GM10248 (cell line): Measurements from ENCODE around the gene JADE1.

Experiments used
- CTCF ChIA-PET: fragments of 300-600 bp; sonication (Branson Sonifier 250); formaldehyde crosslinking; extraction: SDS; loops from one replicate; lab custom pipeline; 2021; ENCODE audit warnings: antibody characterized with exemption; lab: Yijun Ruan, JAX
- POLR2A ChIA-PET: fragments of 350-650 bp; sonication (Branson Sonifier 250); formaldehyde crosslinking; extraction: SDS; loops from one replicate; lab custom pipeline; 2020; ENCODE audit warnings: antibody characterized with exemption; lab: Yijun Ruan, JAX
- DNase-seq: peaks from one replicate; pipeline ENCODE4 v3.0.0; 2012; ENCODE audit errors: extremely low spot score
- TF ChIP-seq, protein P1 (sequence below): IDR thresholded peaks from 2 replicates; pipeline ENCODE4 v1.5.1; 2012; ENCODE audit warnings: mild to moderate bottlenecking, low read depth; ENCODE audit errors: extremely low read depth, missing control alignments, control extremely low read depth

The JADE1 gene

DNA sequence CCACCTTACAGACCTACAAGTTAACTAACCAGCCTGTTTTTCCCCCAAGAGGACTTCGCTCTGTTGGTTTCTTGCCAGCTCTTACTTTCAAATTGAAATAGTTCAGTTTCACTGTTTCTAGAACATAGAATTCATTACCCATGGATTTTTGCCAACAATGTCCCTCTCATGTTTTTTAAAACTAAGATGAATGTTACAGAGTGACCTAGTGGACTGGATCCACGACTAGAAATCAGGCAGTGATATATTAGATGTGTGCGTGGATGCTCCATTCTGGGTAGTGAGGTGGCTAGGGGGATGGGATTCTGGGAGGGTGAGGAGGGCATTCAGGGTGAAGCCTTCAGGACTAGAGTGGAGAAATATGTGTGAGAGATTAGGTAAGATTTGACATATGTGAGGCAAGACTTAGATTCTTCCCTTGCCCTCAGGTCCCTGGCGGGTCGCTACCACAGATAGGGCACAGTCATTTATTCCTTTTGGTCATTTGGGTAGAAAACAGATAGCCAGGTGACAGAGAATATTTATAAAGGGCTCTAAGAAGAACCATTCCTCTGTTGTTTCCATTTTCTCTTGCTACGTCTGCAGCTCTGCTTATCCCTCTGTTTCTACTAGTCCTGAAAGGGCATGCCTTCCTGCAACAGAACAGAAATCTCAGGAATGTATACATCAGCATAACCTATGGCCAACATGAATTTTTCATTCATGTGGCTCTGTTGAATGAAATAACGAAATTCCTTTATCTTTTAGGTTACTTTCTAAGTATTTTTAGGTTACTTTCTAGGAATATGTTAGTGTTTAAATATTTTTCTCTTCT, 15.4 kb upstream of the JADE1 start:
- DNase-seq = no peak
- ChIA-PET POLR2A (no interaction called here), CTCF (no interaction called here)
- TF ChIP-seq, protein P1, sequence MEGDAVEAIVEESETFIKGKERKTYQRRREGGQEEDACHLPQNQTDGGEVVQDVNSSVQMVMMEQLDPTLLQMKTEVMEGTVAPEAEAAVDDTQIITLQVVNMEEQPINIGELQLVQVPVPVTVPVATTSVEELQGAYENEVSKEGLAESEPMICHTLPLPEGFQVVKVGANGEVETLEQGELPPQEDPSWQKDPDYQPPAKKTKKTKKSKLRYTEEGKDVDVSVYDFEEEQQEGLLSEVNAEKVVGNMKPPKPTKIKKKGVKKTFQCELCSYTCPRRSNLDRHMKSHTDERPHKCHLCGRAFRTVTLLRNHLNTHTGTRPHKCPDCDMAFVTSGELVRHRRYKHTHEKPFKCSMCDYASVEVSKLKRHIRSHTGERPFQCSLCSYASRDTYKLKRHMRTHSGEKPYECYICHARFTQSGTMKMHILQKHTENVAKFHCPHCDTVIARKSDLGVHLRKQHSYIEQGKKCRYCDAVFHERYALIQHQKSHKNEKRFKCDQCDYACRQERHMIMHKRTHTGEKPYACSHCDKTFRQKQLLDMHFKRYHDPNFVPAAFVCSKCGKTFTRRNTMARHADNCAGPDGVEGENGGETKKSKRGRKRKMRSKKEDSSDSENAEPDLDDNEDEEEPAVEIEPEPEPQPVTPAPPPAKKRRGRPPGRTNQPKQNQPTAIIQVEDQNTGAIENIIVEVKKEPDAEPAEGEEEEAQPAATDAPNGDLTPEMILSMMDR = no peak

- ChIA-PET POLR2A (no interaction called here), CTCF (no interaction called here)
- TF ChIP-seq, protein P1 = no peak
- no peak for DNase-seq
These were observed 12.6 kb upstream of the JADE1 start for GRCh38 chr4:128796934-128797333.

GRCh38 chr4:128800284-128800683, 9.2 kb upstream of the JADE1 start:
- CTCF ChIA-PET = no interaction called here
- no peak for DNase-seq
- POLR2A ChIA-PET = no interaction called here
- TF ChIP-seq, protein P1 = no peak

DNA sequence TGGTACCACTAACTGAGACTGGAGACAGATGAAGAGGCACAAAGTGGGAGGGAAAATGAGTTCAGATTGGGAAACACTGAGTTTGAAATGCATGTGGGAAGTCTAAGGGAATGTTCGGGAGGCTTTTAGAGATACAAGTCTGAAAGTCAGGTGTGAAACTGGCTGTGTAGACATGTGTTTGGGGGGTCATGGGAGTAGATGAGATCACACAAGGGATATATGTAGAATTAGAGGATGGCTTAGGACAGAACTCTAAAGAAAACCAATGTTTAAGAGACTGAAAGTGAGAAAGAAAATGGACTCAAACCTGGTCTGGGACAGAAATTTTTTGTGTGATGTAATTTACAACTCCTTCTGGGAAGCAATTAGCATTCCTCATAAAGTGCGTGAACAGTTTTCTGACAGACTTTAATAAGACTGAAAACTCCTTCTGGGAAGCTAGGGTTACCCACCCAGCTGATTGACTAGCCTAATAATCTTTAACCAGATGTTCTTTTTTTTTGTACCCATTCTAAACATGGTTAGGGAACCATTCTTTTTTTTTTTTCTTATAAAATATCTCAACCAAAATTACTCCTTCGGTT, 8.7 kb upstream of the JADE1 start:
- CTCF ChIA-PET = no interaction called here
- no peak for DNase-seq
- POLR2A ChIA-PET = no interaction called here
- TF ChIP-seq, protein P1 = no peak

GRCh38 chr4:128802680-128803628, 6.5 kb upstream of the JADE1 start:
- CTCF ChIA-PET = no interaction called here

More at GRCh38 chr4:128802680-128803628, 6.5 kb upstream of the JADE1 start:
- POLR2A ChIA-PET = no interaction called here
- no peak for DNase-seq
- TF ChIP-seq, protein P1 = no peak
